Heart left ventricle (tissue), 16 donors: ENCODE data around the gene TET3. TPM values are rescaled to one million over a fixed set of nuclear protein-coding genes. Genes with fewer than 3 reads are reported as not detected.

Experiments
- ATAC-seq, 4 donors: fragments of 200-7000 bp; cut with Tn5 transposase; one replicate each; pipeline ENCODE4 v1.9.1; 2020 to 2022; ENCODE audit warnings: moderate library complexity in 4 of 4, mild to moderate bottlenecking in 3 of 4, moderate number of reproducible peaks in 1 of 4
- DNase-seq, 5 donors: peaks; one replicate each; pipeline ENCODE4 v3.0.0-alpha.2; 2020
- H3K27ac ChIP-seq, 12 donors: fragments of 200-600 bp; sonication (generic) in 4 of 12; one replicate each; pipeline versions ENCODE4 v1.5.0 to v1.8.0; 2016 to 2022; ENCODE audit warnings: mild to moderate bottlenecking in 2 of 12
- H3K27me3 ChIP-seq, 9 donors: fragments of 200-600 bp; sonication (generic) in 2 of 9; one replicate each; pipeline versions ENCODE4 v1.5.1 to v1.8.0; 2016 to 2022; ENCODE audit warnings: mild to moderate bottlenecking in 3 of 9
- H3K36me3 ChIP-seq, 9 donors: fragments of 200-600 bp; sonication (generic) in 2 of 9; one replicate each; pipeline versions ENCODE4 v1.5.0 to v1.8.0; 2018 to 2022; ENCODE audit warnings: mild to moderate bottlenecking in 2 of 9
- H3K4me1 ChIP-seq, 12 donors: fragments of 200-600 bp; sonication (generic) in 4 of 12; one replicate each; pipeline versions ENCODE4 v1.5.0 to v1.8.0; 2016 to 2022; ENCODE audit warnings: mild to moderate bottlenecking in 3 of 12
- H3K4me3 ChIP-seq, 12 donors: fragments of 200-600 bp; sonication (generic) in 4 of 12; one replicate each; pipeline versions ENCODE4 v1.5.0 to v1.8.0; 2017 to 2022; ENCODE audit warnings: mild to moderate bottlenecking in 9 of 12, moderate library complexity in 4 of 12
- H3K9me3 ChIP-seq, 12 donors: fragments of 200-600 bp; sonication (generic) in 4 of 12; one replicate each; pipeline versions ENCODE4 v1.5.0 to v1.8.0; 2016 to 2022; ENCODE audit warnings: mild to moderate bottlenecking in 1 of 12
- CTCF ChIP-seq, 12 donors: fragments of 200-600 bp; sonication (generic) in 4 of 12; IDR thresholded peaks; one replicate each; pipeline versions ENCODE4 v1.5.0 to v1.8.0; 2018 to 2022; ENCODE audit warnings: antibody characterized with exemption in 12 of 12, mild to moderate bottlenecking in 5 of 12
- POLR2A ChIP-seq, 2 donors: fragments of 450-650 bp; IDR thresholded peaks; one replicate each; pipeline ENCODE4 v1.6.1; 2017; ENCODE audit warnings: antibody characterized with exemption in 2 of 2, mild to moderate bottlenecking in 2 of 2, moderate library complexity in 2 of 2
- WGBS, 4 donors: extraction: QIAGEN DNeasy Blood & Tissue Kit in 2 of 4; methylation state at CpG; one replicate each; pipeline versions ENCODE4 v1.1.5 to v1.1.7; 2013 to 2018; 5-methylcytosine and 5-hydroxymethylcytosine counted together
- intact Hi-C, 10 donors: fragments of 100-400 bp; cut with DNase I; formaldehyde crosslinking; loops; one replicate each; pipeline versions ENCODE4 v1.11.1 to v1.14.2; 2022
- polyA plus RNA-seq, 2 donors: library from polyadenylated mRNA; stranded (reverse); fragments of 200-250 nt; gene quantifications; one replicate each; pipeline ENCODE4 v1.2.3, GENCODE V29; 2013
- total RNA-seq, 9 donors: library from RNA; depleted of rRNA in 2 of 9; stranded (reverse); fragments of >200 nt in 2 of 9; fragmentation: NEBNext Ultra II Directional in 3 of 9; extraction: Animal tissue kit (Norgen Biotek cat#: 25700) in 3 of 9; gene quantifications; one replicate each; pipeline versions ENCODE4 v1.1.0 to v1.2.4, GENCODE V29; 2016 to 2023
- donor health status: ischemic (EF 13 %, LVEDD 7.1; RV severe dilation, severe dysfunction).
- donor health status: healthy with polysubstance abuse.
- donor health status: DM: no; HTN: yes; CAD: no.
- donor health status: DM: no; HTN: no; CAD: no.
- donor health status: ischemic (EF 25% LVEDD 6.9; RV normal size, moderate dysfunction).
- donor health status: ischemic (EF 25% LVEDD 5.7; RV mildly dilated, moderate dysfunction).
- donor health status: healthy.
- donor health status: DM: yes; HTN: yes; CAD: no.
- donor health status: ischemic (EF 35%, LVEDD 5.7; RV mildly dilated, moderate dysfunction).
- donor health status: nonischemic (EF 11% LVEDD 7.7; RV severe dilation, severe dysfunction).
- donor health status: DM: yes; HTN: yes; CAD: no.
- donor health status: PGD.
- donor health status: ischemic (EF 29% LVEDD 5.4; RV normal size, mild dysfunction).
- donor health status: nonischemic (EF 23%, LVEDD 6.1; RV moderate dilation, normal function).

TET3 gene
- total and polyA plus RNA-seq, 11 donors: 1.2 to 12.6 (median 2.5) TPM

- Histone ChIP-seq H3K4me1 (peaks cover 0 to 49% (median 7%) of the 10 kb centered on the region in 12 donors), H3K27ac (no peak overlapping the region), H3K27me3 (no peaks in the 10 kb centered on the region), H3K36me3 (no peaks in the 10 kb centered on the region), H3K4me3 (no peak overlapping the region), H3K9me3 (no peaks in the 10 kb centered on the region)
- TF ChIP-seq CTCF (IDR thresholded peaks at IDR 0.05): no peak
- no peak for TF ChIP-seq POLR2A (IDR thresholded peaks at IDR 0.05)
- ATAC-seq: peak in 1 of 4 donors; percentile 15
- intact Hi-C loops: no loop called here
- no peak for DNase-seq
- WGBS, 4 donors: 85 to 87% (median 87%) methylated on average over 4 to 5 of the region's 5 CpGs
Observed at GRCh38 chr2:74021407-74021755, 36.7 kb downstream of the TET3 start.

GRCh38 chr2:74024216-74024615, 39.5 kb downstream of the TET3 start:
- Histone ChIP-seq H3K27ac (no peak overlapping the region), H3K27me3 (no peaks in the 10 kb centered on the region), H3K9me3 (peaks cover 0 to 10% (median 0%) of the 10 kb centered on the region in 12 donors), H3K4me1 (peaks cover 0 to 63% (median 7%) of the 10 kb centered on the region in 12 donors), H3K36me3 (no peaks in the 10 kb centered on the region), H3K4me3 (no peak overlapping the region)
- intact Hi-C loops: no loop called here
- TF ChIP-seq POLR2A (IDR thresholded peaks at IDR 0.05) (no peak), CTCF (IDR thresholded peaks at IDR 0.05) (no peak)
- ATAC-seq: no peak
- DNase-seq: no peak
- 92 to 97% (median 94%) methylated on average over 4 of the region's 4 CpGs for WGBS, 4 donors

- no peak for TF ChIP-seq CTCF (IDR thresholded peaks at IDR 0.05)
- TF ChIP-seq POLR2A (IDR thresholded peaks at IDR 0.05): no peak
- no peak for DNase-seq
- WGBS, 4 donors: 76 to 79% (median 77%) methylated on average over 6 of the region's 6 CpGs
- peak overlapping the region in 1 of 12 donors; percentile 68 for H3K27ac ChIP-seq
- H3K9me3 ChIP-seq: peaks cover 0 to 10% (median 0%) of the 10 kb centered on the region in 12 donors
- H3K27me3 ChIP-seq: no peaks in the 10 kb centered on the region
- H3K4me1 ChIP-seq: peaks cover 0 to 63% (median 6%) of the 10 kb centered on the region in 12 donors
- H3K36me3 ChIP-seq: no peaks in the 10 kb centered on the region
- no peak overlapping the region for H3K4me3 ChIP-seq
- intact Hi-C loops: no loop called here
- ATAC-seq: peak in 2 of 4 donors; percentile 39 to 62
Observed at GRCh38 chr2:74025971-74026612, 41.4 kb downstream of the TET3 start.

- no peaks in the 10 kb centered on the region for H3K27me3 ChIP-seq
- DNase-seq: no peak
- WGBS, 4 donors: 65 to 77% (median 69%) methylated on average over 6 of the region's 6 CpGs
- H3K4me3 ChIP-seq: no peak overlapping the region
- H3K36me3 ChIP-seq: no peaks in the 10 kb centered on the region
- H3K9me3 ChIP-seq: peaks cover 0 to 10% (median 0%) of the 10 kb centered on the region in 12 donors
- H3K4me1 ChIP-seq: peaks cover 0 to 63% (median 8%) of the 10 kb centered on the region in 12 donors
- peak overlapping the region in 1 of 12 donors; percentile 68 for H3K27ac ChIP-seq
- peak in 3 of 4 donors; percentile 33 to 46 (median 42) for ATAC-seq
- TF ChIP-seq POLR2A (IDR thresholded peaks at IDR 0.05) (no peak), CTCF (IDR thresholded peaks at IDR 0.05) (no peak)
- intact Hi-C loops: no loop called here
Observed at GRCh38 chr2:74026687-74027241, 42.1 kb downstream of the TET3 start.
